ENCODE data around the gene C14orf132. TPM values are rescaled to one million over a fixed set of nuclear protein-coding genes. Genes with fewer than 3 reads are reported as not detected.

The C14orf132 gene
- polyA plus RNA-seq, 1 donor (not counting 4 experiments of a cell fraction or from before 2014, with no cell fraction given) = 1.3 TPM

GRCh38 chr14:96126339-96126782 lies 87.2 kb downstream of the C14orf132 start:
- dilution Hi-C loops (cut with MboI; ENCODE audit: extremely low pct_ligation_motif_present, low sequenced_read_pairs) = no loop called here
- Histone ChIP-seq H3K27ac (ENCODE audit: control insufficient read depth, insufficient read depth, low read length) (no peak overlapping the region), H3K4me3 (ENCODE audit: control insufficient read depth in 2 of 3, extremely low read depth in 1 of 3, insufficient read depth in 2 of 3, low read depth in 1 of 3, low read length in 3 of 3) (no peak overlapping the region), H2AFZ (ENCODE audit: control insufficient read depth, low read length) (no peak overlapping the region), H3K9me1 (ENCODE audit: control insufficient read depth, extremely low read depth, insufficient read depth, low read length) (no peaks in the 10 kb centered on the region), H3K4me2 (ENCODE audit: control insufficient read depth, extremely low read depth, insufficient read depth, low read depth, low read length) (no peak overlapping the region), H4K20me1 (ENCODE audit: control insufficient read depth, extremely low read depth, insufficient read depth, low read length) (no peaks in the 10 kb centered on the region), H3K27me3 (ENCODE audit: control insufficient read depth, extremely low read depth, insufficient read depth, low read length) (no peaks in the 10 kb centered on the region), H3K4me1 (ENCODE audit: control insufficient read depth, extremely low read depth, insufficient read depth, low read length) (no peaks in the 10 kb centered on the region), H3K36me3 (ENCODE audit: control insufficient read depth in 2 of 2, extremely low read depth in 1 of 2, insufficient read depth in 2 of 2, low read length in 2 of 2) (no peaks in the 10 kb centered on the region), H3K9ac (ENCODE audit: control insufficient read depth, extremely low read depth, insufficient read depth, low read length) (no peak overlapping the region), H3K9me3 (ENCODE audit: control insufficient read depth, low read depth, low read length) (no peaks in the 10 kb centered on the region), H3K79me2 (ENCODE audit: control insufficient read depth, insufficient read depth, low read length) (no peaks in the 10 kb centered on the region)
- DNase-seq (ENCODE audit: low read depth, low spot score) (no peak), FAIRE-seq (no peak)
- TF ChIP-seq EZH2 (IDR thresholded peaks at IDR 0.05; ENCODE audit: low read length) = no peak
- TF ChIP-seq, protein P1, sequence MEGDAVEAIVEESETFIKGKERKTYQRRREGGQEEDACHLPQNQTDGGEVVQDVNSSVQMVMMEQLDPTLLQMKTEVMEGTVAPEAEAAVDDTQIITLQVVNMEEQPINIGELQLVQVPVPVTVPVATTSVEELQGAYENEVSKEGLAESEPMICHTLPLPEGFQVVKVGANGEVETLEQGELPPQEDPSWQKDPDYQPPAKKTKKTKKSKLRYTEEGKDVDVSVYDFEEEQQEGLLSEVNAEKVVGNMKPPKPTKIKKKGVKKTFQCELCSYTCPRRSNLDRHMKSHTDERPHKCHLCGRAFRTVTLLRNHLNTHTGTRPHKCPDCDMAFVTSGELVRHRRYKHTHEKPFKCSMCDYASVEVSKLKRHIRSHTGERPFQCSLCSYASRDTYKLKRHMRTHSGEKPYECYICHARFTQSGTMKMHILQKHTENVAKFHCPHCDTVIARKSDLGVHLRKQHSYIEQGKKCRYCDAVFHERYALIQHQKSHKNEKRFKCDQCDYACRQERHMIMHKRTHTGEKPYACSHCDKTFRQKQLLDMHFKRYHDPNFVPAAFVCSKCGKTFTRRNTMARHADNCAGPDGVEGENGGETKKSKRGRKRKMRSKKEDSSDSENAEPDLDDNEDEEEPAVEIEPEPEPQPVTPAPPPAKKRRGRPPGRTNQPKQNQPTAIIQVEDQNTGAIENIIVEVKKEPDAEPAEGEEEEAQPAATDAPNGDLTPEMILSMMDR (optimal IDR thresholded peaks at IDR 0.05 in 1 of 3, IDR thresholded peaks at IDR 0.05 in 1 of 3, conservative IDR thresholded peaks at IDR 0.05 in 1 of 3; ENCODE audit: extremely low read depth in 1 of 3, insufficient read depth in 2 of 3, low read length in 3 of 3) = no peak

DNA sequence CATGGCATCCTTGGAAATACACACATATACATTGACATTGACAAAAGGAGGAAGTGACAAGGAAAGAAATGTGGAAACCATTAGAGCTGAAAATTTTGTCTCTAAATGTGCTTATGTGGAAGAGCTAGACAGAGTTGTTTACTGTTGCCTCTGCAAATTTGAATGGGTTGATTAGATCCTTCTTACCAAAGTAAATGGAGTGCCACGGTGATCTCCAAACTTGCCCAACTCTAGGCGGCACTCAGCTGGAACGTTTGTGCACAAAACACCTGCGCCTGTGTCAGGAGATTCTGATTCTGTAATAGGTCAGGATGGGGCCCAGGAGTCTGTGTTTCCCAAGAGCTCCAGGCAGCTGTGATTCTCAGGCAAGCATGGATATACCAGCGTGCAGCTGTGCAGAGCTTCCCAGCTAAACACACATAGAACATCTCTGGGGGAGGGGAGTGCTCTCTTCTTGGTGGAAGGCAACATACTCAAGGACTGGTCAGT lies 87.7 kb downstream of the C14orf132 start:
- Histone ChIP-seq H3K4me2 (ENCODE audit: control insufficient read depth, extremely low read depth, insufficient read depth, low read depth, low read length) (no peak overlapping the region), H2AFZ (ENCODE audit: control insufficient read depth, low read length) (no peak overlapping the region), H3K9ac (ENCODE audit: control insufficient read depth, extremely low read depth, insufficient read depth, low read length) (no peak overlapping the region), H3K79me2 (ENCODE audit: control insufficient read depth, insufficient read depth, low read length) (no peaks in the 10 kb centered on the region), H3K9me3 (ENCODE audit: control insufficient read depth, low read depth, low read length) (no peaks in the 10 kb centered on the region), H4K20me1 (ENCODE audit: control insufficient read depth, extremely low read depth, insufficient read depth, low read length) (no peaks in the 10 kb centered on the region), H3K36me3 (ENCODE audit: control insufficient read depth in 2 of 2, extremely low read depth in 1 of 2, insufficient read depth in 2 of 2, low read length in 2 of 2) (no peaks in the 10 kb centered on the region), H3K27me3 (ENCODE audit: control insufficient read depth, extremely low read depth, insufficient read depth, low read length) (no peaks in the 10 kb centered on the region), H3K4me1 (ENCODE audit: control insufficient read depth, extremely low read depth, insufficient read depth, low read length) (no peaks in the 10 kb centered on the region), H3K9me1 (ENCODE audit: control insufficient read depth, extremely low read depth, insufficient read depth, low read length) (no peaks in the 10 kb centered on the region), H3K27ac (ENCODE audit: control insufficient read depth, insufficient read depth, low read length) (no peak overlapping the region), H3K4me3 (ENCODE audit: control insufficient read depth in 2 of 3, extremely low read depth in 1 of 3, insufficient read depth in 2 of 3, low read depth in 1 of 3, low read length in 3 of 3) (no peak overlapping the region)
- no peak for FAIRE-seq
- dilution Hi-C loops (cut with MboI; ENCODE audit: extremely low pct_ligation_motif_present, low sequenced_read_pairs) = no loop called here
- TF ChIP-seq, protein P1 (optimal IDR thresholded peaks at IDR 0.05 in 1 of 3, IDR thresholded peaks at IDR 0.05 in 1 of 3, conservative IDR thresholded peaks at IDR 0.05 in 1 of 3; ENCODE audit: extremely low read depth in 1 of 3, insufficient read depth in 2 of 3, low read length in 3 of 3) = no peak
- no peak for TF ChIP-seq EZH2 (IDR thresholded peaks at IDR 0.05; ENCODE audit: low read length)
- DNase-seq (ENCODE audit: low read depth, low spot score) = no peak

Data from keratinocyte (primary cell).